Mammary epithelial cell (primary cell): ENCODE data around the gene PRKCH.

Experiments
- CTCF ChIP-seq, 2 donors: IDR thresholded peaks in 1 of 2; conservative IDR thresholded peaks in 1 of 2; 2 replicates each; pipeline ENCODE4 v1.5.1; 2011 to 2012; ENCODE audit warnings: inconsistent platforms in 2 of 2, low read length in 2 of 2, mild to moderate bottlenecking in 2 of 2, control low read depth in 1 of 2, low read depth in 1 of 2; ENCODE audit not compliant: insufficient read depth in 1 of 2; ENCODE audit errors: extremely low read depth in 1 of 2
- EZH2 ChIP-seq: IDR thresholded peaks from 2 replicates; pipeline ENCODE4 v1.6.1; 2012; ENCODE audit warnings: low read length, inconsistent platforms, borderline replicate concordance

GRCh38 chr14:61556455-61556854, 235.1 kb downstream of the PRKCH start:
- no peak for TF ChIP-seq CTCF (conservative IDR thresholded peaks at IDR 0.05 in 1 of 2, IDR thresholded peaks at IDR 0.05 in 1 of 2; ENCODE audit: extremely low read depth in 1 of 2, insufficient read depth in 1 of 2, low read depth in 1 of 2, low read length in 2 of 2)
- TF ChIP-seq EZH2, result no peak
